ENCODE measurements around the gene SLC26A2. TPM values are rescaled to one million over a fixed set of nuclear protein-coding genes. Genes with fewer than 3 reads are reported as not detected.

SLC26A2 gene
- total RNA-seq, 1 donor from 2014 or later = 11.0 TPM

DNA sequence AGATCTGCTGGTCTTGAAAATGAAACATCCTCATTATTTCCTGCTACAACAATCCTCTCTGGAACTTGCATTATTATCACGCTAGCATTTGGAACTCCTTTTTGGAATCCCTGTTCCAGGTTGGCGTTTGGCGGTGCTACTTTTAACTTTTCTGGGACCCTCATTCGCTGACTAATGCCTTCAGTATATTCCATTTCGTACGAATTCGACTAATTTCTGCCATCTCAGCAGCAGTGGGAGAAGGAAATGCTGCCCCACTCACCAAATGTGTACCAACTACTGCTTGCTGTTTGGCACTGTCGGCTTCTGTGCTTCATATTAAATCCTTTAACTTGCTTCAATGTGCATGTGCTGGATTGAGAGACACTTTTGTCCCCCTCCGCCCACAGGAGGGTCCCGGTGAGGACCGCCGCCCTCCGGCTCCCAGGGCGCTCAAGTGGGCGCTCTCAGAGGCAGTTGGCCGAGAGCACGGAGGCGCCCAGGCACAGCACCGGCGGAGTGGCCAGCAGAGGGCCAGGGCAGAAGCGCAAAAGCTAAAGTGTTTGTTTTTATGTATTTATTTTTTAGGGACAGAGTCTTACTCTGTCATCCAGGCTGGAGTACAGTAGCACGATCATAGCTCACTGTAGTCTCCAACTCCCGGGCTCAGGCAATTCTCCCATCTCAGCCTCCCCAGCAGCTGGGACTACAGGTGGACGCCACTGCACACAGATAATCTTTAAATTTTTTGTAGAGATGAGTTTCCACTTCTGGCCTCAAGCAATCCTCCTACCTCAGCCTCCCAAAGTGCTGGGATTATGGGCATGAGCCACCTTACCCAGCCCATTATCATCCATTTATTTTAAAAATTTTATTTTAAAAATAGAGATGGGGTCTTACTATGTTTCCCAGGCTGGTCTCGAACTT is 27.9 kb upstream of the SLC26A2 start:
- DNase-seq (no peak), ATAC-seq (ENCODE audit: low read depth) (no peak)
- no peaks in the 10 kb centered on the region for H3K4me1 Mint-ChIP-seq
- intact Hi-C loops (cut with micrococcal nuclease) = no loop called here
- POLR2A ChIA-PET = no interaction called here
- H3K4me3 Mint-ChIP-seq = no peak overlapping the region
- H3K9me3 Mint-ChIP-seq = no peaks in the 10 kb centered on the region
- peaks cover 18% of the 10 kb centered on the region for H3K27me3 Mint-ChIP-seq
- TF ChIP-seq, protein P1, sequence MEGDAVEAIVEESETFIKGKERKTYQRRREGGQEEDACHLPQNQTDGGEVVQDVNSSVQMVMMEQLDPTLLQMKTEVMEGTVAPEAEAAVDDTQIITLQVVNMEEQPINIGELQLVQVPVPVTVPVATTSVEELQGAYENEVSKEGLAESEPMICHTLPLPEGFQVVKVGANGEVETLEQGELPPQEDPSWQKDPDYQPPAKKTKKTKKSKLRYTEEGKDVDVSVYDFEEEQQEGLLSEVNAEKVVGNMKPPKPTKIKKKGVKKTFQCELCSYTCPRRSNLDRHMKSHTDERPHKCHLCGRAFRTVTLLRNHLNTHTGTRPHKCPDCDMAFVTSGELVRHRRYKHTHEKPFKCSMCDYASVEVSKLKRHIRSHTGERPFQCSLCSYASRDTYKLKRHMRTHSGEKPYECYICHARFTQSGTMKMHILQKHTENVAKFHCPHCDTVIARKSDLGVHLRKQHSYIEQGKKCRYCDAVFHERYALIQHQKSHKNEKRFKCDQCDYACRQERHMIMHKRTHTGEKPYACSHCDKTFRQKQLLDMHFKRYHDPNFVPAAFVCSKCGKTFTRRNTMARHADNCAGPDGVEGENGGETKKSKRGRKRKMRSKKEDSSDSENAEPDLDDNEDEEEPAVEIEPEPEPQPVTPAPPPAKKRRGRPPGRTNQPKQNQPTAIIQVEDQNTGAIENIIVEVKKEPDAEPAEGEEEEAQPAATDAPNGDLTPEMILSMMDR (IDR thresholded peaks at IDR 0.05) = no peak
- H3K27ac Mint-ChIP-seq = no peak overlapping the region
- H3K36me3 Mint-ChIP-seq (ENCODE audit: low read depth) = no peaks in the 10 kb centered on the region
- CTCF ChIA-PET = no interaction called here

DNA sequence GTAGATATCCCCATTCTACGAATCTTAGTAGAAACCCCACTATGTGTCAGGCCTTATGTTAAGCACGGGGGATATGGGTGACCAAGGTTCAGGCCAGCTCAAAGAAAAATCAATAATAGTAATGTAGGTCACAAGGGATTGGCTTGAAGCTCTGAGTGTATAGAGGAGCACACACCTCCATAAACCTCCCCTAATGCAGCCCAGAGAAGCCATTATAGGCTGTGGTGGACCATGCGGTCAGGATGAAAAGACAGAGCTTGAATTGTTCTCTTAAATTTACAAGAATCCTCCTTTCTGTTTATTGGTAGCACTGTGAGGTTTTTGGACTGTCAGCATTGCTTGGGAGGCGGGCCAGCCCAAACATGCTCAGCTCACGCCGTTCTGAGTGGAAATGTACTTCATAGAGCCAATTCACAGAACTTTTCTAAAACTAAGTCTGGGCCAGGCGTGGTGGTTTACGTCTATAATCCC is 25.1 kb upstream of the SLC26A2 start:
- peaks cover 15% of the 10 kb centered on the region for H3K27me3 Mint-ChIP-seq
- ChIA-PET POLR2A (no interaction called here), CTCF (no interaction called here)
- no peaks in the 10 kb centered on the region for H3K9me3 Mint-ChIP-seq
- ATAC-seq (ENCODE audit: low read depth) = no peak
- DNase-seq = no peak
- H3K27ac Mint-ChIP-seq = no peak overlapping the region
- H3K4me3 Mint-ChIP-seq = no peak overlapping the region
- intact Hi-C loops (cut with micrococcal nuclease) = no loop called here
- H3K36me3 Mint-ChIP-seq (ENCODE audit: low read depth) = no peaks in the 10 kb centered on the region
- TF ChIP-seq, protein P1 (IDR thresholded peaks at IDR 0.05) = no peak
- no peaks in the 10 kb centered on the region for H3K4me1 Mint-ChIP-seq

DNA sequence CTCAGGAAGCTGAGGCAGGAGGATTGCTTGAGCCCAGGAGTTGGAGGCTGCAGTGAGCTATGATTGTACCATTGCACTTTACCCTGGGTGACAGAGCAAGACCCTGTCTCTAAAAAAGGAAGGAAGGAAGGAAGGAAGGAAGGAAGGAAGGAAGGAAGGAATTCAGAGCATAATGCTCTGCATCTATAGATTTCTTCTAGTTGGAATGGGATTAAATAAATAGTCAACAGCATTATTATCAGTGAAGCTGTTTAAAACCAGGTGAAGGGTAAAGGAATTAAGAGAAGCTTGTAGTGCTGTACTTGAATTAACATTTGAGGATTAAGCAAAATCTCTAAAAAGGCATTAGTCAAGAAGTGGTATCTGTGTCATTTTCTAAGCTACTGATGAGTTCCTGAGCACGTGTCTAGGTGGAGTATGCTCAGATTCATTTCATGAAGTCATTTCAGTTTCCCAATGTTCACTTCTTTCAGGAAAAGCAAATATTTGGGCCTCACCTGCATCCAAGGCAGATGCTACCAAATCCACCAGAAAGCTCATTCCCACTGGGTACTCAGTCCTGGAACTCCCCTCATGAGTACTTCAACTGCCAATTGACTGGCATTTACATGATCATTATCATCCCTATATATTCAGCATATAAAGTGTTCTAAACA is 24.4 kb upstream of the SLC26A2 start:
- no peak overlapping the region for H3K4me3 Mint-ChIP-seq
- POLR2A ChIA-PET = no interaction called here
- no peaks in the 10 kb centered on the region for H3K4me1 Mint-ChIP-seq
- no peaks in the 10 kb centered on the region for H3K36me3 Mint-ChIP-seq (ENCODE audit: low read depth)
- intact Hi-C loops (cut with micrococcal nuclease) = no loop called here
- ATAC-seq (ENCODE audit: low read depth) (no peak), DNase-seq (no peak)
- TF ChIP-seq, protein P1 (IDR thresholded peaks at IDR 0.05) = no peak
- CTCF ChIA-PET = no interaction called here
- H3K9me3 Mint-ChIP-seq = no peaks in the 10 kb centered on the region
- peaks cover 15% of the 10 kb centered on the region for H3K27me3 Mint-ChIP-seq
- no peak overlapping the region for H3K27ac Mint-ChIP-seq

DNA sequence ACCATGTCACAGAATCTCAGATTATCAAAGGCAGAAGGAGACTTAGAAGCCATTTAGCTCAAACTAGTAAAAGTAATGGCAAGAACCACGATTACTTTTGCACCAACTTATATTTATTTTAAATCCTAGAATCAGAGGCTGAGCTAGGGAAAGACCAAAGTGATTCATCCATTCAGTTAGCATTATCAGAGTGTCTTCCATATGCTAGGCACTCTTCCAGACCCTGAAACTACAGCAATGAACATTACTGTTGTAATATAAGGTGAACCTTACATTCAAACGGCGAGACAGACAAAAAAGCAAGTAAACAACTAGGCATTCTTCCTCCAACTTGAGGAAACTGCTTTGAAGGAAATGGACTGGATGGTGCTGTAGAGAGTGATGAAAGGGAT is 23.9 kb upstream of the SLC26A2 start:
- H3K4me1 Mint-ChIP-seq = no peaks in the 10 kb centered on the region
- H3K36me3 Mint-ChIP-seq (ENCODE audit: low read depth) = no peaks in the 10 kb centered on the region
- peaks cover 13% of the 10 kb centered on the region for H3K27me3 Mint-ChIP-seq
- intact Hi-C loops (cut with micrococcal nuclease) = no loop called here
- POLR2A ChIA-PET = no interaction called here
- ATAC-seq (ENCODE audit: low read depth) (no peak), DNase-seq (no peak)
- CTCF ChIA-PET = no interaction called here
- H3K9me3 Mint-ChIP-seq = no peaks in the 10 kb centered on the region
- TF ChIP-seq, protein P1 (IDR thresholded peaks at IDR 0.05) = no peak
- H3K27ac Mint-ChIP-seq = no peak overlapping the region
- H3K4me3 Mint-ChIP-seq = no peak overlapping the region

DNA sequence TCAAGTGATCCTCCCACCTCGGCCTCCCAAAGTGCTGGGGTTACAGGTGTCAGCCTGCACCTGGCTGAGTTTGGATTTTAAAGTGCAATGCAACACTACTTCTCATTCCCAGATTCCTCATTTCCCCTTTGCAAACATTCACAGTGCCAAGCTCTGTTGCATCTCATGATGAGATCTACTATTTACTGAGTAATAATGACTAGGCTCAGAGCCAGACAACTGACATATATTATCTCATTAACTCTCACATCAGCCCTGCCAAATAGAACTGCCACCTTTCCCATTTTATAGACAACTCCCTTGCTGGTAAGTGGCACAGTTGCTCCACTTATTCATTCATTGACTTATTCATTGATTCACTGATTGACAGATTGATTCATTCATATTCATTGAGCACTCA is 22.9 kb upstream of the SLC26A2 start:
- Mint-ChIP-seq H3K4me1 (no peaks in the 10 kb centered on the region), H3K4me3 (no peak overlapping the region), H3K27me3 (peaks cover 7% of the 10 kb centered on the region), H3K36me3 (ENCODE audit: low read depth) (no peaks in the 10 kb centered on the region), H3K9me3 (no peaks in the 10 kb centered on the region), H3K27ac (no peak overlapping the region)
- ChIA-PET POLR2A (no interaction called here), CTCF (no interaction called here)
- DNase-seq (no peak), ATAC-seq (ENCODE audit: low read depth) (no peak)
- intact Hi-C loops (cut with micrococcal nuclease) = no loop called here
- TF ChIP-seq, protein P1 (IDR thresholded peaks at IDR 0.05) = no peak

Measured in activated B cell treated with CpG ODN at 0.5 μM for 24 hours (primary cell).